NB4 (cell line): ENCODE data around the gene MTHFD1.

Experiments used
- DNase-seq: peaks from one replicate; pipeline ENCODE4 v3.0.0; 2010; ENCODE audit warnings: low read depth
- H3K4me3 ChIP-seq: one replicate; pipeline ENCODE4 v1.5.1; 2011; ENCODE audit warnings: mild to moderate bottlenecking, low read depth, low read length, moderate library complexity
- CTCF ChIP-seq: IDR thresholded peaks from one replicate; pipeline ENCODE4 v1.5.1; 2012; ENCODE audit warnings: low read depth, low read length
- MAX ChIP-seq: IDR thresholded peaks from 2 replicates; pipeline ENCODE4 v1.6.1; 2011; ENCODE audit warnings: low read depth, low read length
- MYC ChIP-seq: IDR thresholded peaks from 2 replicates; pipeline ENCODE4 v1.6.1; 2011; ENCODE audit warnings: low read depth, low read length
- POLR2A ChIP-seq: IDR thresholded peaks from 2 replicates; pipeline ENCODE4 v1.6.1; 2011; ENCODE audit warnings: mild to moderate bottlenecking; ENCODE audit not compliant: insufficient read length; ENCODE audit errors: extremely low read depth

The MTHFD1 gene

GRCh38 chr14:64450255-64450654, 62.1 kb downstream of the MTHFD1 start:
- DNase-seq, result no peak
- TF ChIP-seq MYC (no peak), CTCF (no peak), MAX (no peak), POLR2A (no peak)
- no peak overlapping the region for H3K4me3 ChIP-seq

- TF ChIP-seq CTCF (no peak), POLR2A (no peak), MYC (no peak), MAX (no peak)
- DNase-seq, result no peak
- no peak overlapping the region for H3K4me3 ChIP-seq
Measured at GRCh38 chr14:64454671-64455070, 66.5 kb downstream of the MTHFD1 start.

GRCh38 chr14:64459405-64460136, 71.4 kb downstream of the MTHFD1 start:
- H3K4me3 ChIP-seq, result no peak overlapping the region
- no peak for TF ChIP-seq CTCF
- no peak for TF ChIP-seq POLR2A
- TF ChIP-seq MYC, result no peak
- TF ChIP-seq MAX, result no peak
- DNase-seq, result no peak

- no peak for TF ChIP-seq CTCF
- TF ChIP-seq MYC, result no peak
- no peak for TF ChIP-seq MAX
- TF ChIP-seq POLR2A, result no peak
- DNase-seq, result no peak
- no peak overlapping the region for H3K4me3 ChIP-seq
Measured at GRCh38 chr14:64461221-64461620, 73.1 kb downstream of the MTHFD1 start.

GRCh38 chr14:64463195-64463594, 75.0 kb downstream of the MTHFD1 start:
- no peak for DNase-seq
- TF ChIP-seq MYC (no peak), POLR2A (no peak), CTCF (no peak)
- no peak overlapping the region for H3K4me3 ChIP-seq

GRCh38 chr14:64463873-64464272, 75.7 kb downstream of the MTHFD1 start:
- no peak overlapping the region for H3K4me3 ChIP-seq
- DNase-seq, result no peak
- no peak for TF ChIP-seq POLR2A
- no peak for TF ChIP-seq CTCF
- TF ChIP-seq MAX, result no peak
- no peak for TF ChIP-seq MYC
